Ishikawa (cell line): ENCODE measurements around the gene LCP1.

Experiments used
- CEBPB ChIP-seq: IDR thresholded peaks from 2 replicates; pipeline ENCODE4 v1.6.1; 2012
- CREB1 ChIP-seq: IDR thresholded peaks from 2 replicates; pipeline ENCODE4 v1.6.1; 2012; ENCODE audit warnings: low read depth
- EGR1 ChIP-seq: IDR thresholded peaks from 2 replicates; pipeline ENCODE4 v1.6.1; 2012
- EP300 ChIP-seq: IDR thresholded peaks from 2 replicates; pipeline ENCODE4 v1.6.1; 2012; ENCODE audit warnings: borderline replicate concordance
- FOXM1 ChIP-seq: IDR thresholded peaks from 2 replicates; pipeline ENCODE4 v1.6.1; 2012; ENCODE audit warnings: low read depth, borderline replicate concordance
- MAX ChIP-seq: IDR thresholded peaks from 2 replicates; pipeline ENCODE4 v1.6.1; 2012
- NFIC ChIP-seq: IDR thresholded peaks from 2 replicates; pipeline ENCODE4 v1.6.1; 2012
- RAD21 ChIP-seq: IDR thresholded peaks from 2 replicates; pipeline ENCODE4 v1.6.1; 2012; ENCODE audit warnings: low read depth
- TAF1 ChIP-seq: IDR thresholded peaks from 2 replicates; pipeline ENCODE4 v1.6.1; 2012; ENCODE audit warnings: low read depth, mild to moderate bottlenecking
- TCF12 ChIP-seq: IDR thresholded peaks from 2 replicates; pipeline ENCODE4 v1.6.1; 2012; ENCODE audit warnings: low read depth
- TEAD4 ChIP-seq: IDR thresholded peaks from 2 replicates; pipeline ENCODE4 v1.6.1; 2012
- USF1 ChIP-seq: IDR thresholded peaks from 2 replicates; pipeline ENCODE4 v1.6.1; 2012
- YY1 ChIP-seq: IDR thresholded peaks from 2 replicates; pipeline ENCODE4 v1.6.1; 2012; ENCODE audit warnings: low read depth
- ZBTB7A ChIP-seq: IDR thresholded peaks from 2 replicates; pipeline ENCODE4 v1.6.1; 2012; ENCODE audit warnings: low read depth
- TF ChIP-seq, protein P1 (sequence below): IDR thresholded peaks from 2 replicates; pipeline ENCODE4 v1.6.1; 2012; ENCODE audit warnings: low read depth, mild to moderate bottlenecking

LCP1 gene

GRCh38 chr13:46145950-46146349 is 36.0 kb downstream of the LCP1 start:
- TF ChIP-seq EGR1 = no peak
- TF ChIP-seq, protein P1, sequence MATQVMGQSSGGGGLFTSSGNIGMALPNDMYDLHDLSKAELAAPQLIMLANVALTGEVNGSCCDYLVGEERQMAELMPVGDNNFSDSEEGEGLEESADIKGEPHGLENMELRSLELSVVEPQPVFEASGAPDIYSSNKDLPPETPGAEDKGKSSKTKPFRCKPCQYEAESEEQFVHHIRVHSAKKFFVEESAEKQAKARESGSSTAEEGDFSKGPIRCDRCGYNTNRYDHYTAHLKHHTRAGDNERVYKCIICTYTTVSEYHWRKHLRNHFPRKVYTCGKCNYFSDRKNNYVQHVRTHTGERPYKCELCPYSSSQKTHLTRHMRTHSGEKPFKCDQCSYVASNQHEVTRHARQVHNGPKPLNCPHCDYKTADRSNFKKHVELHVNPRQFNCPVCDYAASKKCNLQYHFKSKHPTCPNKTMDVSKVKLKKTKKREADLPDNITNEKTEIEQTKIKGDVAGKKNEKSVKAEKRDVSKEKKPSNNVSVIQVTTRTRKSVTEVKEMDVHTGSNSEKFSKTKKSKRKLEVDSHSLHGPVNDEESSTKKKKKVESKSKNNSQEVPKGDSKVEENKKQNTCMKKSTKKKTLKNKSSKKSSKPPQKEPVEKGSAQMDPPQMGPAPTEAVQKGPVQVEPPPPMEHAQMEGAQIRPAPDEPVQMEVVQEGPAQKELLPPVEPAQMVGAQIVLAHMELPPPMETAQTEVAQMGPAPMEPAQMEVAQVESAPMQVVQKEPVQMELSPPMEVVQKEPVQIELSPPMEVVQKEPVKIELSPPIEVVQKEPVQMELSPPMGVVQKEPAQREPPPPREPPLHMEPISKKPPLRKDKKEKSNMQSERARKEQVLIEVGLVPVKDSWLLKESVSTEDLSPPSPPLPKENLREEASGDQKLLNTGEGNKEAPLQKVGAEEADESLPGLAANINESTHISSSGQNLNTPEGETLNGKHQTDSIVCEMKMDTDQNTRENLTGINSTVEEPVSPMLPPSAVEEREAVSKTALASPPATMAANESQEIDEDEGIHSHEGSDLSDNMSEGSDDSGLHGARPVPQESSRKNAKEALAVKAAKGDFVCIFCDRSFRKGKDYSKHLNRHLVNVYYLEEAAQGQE = no peak
- no peak for TF ChIP-seq NFIC
- TF ChIP-seq USF1 = no peak
- TF ChIP-seq FOXM1 = no peak
- no peak for TF ChIP-seq YY1
- no peak for TF ChIP-seq TEAD4
- no peak for TF ChIP-seq TCF12
- TF ChIP-seq CEBPB = no peak
- no peak for TF ChIP-seq TAF1
- no peak for TF ChIP-seq RAD21
- no peak for TF ChIP-seq ZBTB7A
- no peak for TF ChIP-seq CREB1
- TF ChIP-seq MAX = no peak
- no peak for TF ChIP-seq EP300

DNA sequence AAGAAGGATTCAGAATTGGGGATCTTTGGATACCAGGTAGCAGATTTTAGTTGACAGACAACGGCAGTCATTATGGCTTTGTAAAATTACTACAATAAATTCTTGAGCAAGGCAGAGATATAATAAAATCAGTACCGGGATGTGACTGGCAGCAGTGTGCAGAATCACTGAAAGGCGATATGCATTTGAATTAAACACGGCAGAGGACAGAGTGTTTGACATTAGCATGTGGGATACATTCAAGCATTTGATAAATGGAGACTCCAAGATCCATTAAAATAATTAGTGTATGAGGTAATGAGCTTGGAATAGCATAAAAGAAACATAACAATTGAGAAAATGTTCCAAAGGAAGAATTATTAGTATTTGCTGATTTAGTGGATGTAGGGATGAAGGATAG is 36.8 kb downstream of the LCP1 start:
- TF ChIP-seq MAX (no peak), TAF1 (no peak), USF1 (no peak), TCF12 (no peak), RAD21 (no peak), NFIC (no peak), YY1 (no peak), CREB1 (no peak), ZBTB7A (no peak), TEAD4 (no peak), CEBPB (no peak), EP300 (no peak), EGR1 (no peak), FOXM1 (no peak)
- TF ChIP-seq, protein P1 = no peak

DNA sequence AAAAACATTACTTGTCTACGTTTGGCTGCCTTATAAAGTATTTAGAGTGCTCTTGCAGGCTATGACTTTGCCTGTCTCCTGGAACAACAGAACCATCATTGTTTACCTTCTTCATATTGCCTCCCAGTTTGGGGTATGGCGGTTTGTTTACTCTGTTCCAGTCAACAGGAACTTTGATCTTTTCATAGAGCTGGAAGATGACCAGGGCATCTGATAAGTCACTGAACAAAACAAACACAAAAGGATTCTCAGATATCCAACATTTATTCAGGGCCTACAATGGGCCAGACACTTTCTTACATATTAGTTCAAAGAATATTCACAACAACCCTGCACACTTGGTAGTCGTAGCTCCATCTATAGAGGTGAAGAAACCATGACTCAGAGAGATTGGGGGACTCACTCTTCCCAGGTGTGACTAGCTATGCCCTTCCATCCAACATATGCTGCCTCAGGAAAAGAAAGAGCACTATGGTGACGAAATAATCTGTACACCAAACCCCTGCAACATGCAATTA is 38.7 kb downstream of the LCP1 start:
- TF ChIP-seq TEAD4 (no peak), CREB1 (no peak), RAD21 (no peak), YY1 (no peak), NFIC (no peak), CEBPB (no peak), EGR1 (no peak), TAF1 (no peak), ZBTB7A (no peak), MAX (no peak), EP300 (no peak), TCF12 (no peak), USF1 (no peak), FOXM1 (no peak)
- TF ChIP-seq, protein P1 = no peak

DNA sequence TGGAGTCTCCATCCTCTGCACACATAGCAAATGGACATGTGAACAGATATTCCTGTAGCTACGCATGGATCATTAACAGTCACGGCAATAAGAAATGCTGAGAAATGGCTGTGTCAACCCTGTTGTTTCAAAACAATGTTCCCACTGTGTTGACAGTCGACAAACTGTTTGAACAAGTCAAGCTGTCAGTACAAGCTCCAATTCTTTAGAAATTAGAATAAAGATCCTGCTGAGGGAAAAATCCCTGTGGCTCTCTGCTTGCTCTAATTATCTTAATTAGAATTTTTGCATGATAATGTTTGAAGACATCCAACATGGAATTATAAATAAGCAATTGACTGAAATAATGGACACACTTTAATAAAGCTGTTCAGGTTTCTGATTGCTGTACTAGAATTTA is 39.2 kb downstream of the LCP1 start:
- no peak for TF ChIP-seq RAD21
- TF ChIP-seq CREB1 = no peak
- TF ChIP-seq TCF12 = no peak
- no peak for TF ChIP-seq NFIC
- TF ChIP-seq TAF1 = no peak
- no peak for TF ChIP-seq ZBTB7A
- TF ChIP-seq EGR1 = no peak
- TF ChIP-seq EP300 = no peak
- TF ChIP-seq FOXM1 = no peak
- no peak for TF ChIP-seq USF1
- TF ChIP-seq YY1 = no peak
- TF ChIP-seq, protein P1 = no peak
- no peak for TF ChIP-seq TEAD4
- no peak for TF ChIP-seq CEBPB
- no peak for TF ChIP-seq MAX
